ENCODE measurements around the gene LIPC. TPM values are rescaled to one million over a fixed set of nuclear protein-coding genes. Genes with fewer than 3 reads are reported as not detected.

Gene LIPC
- total and polyA plus RNA-seq, 2 donors (not counting 3 experiments of a cell fraction or from before 2014, with no cell fraction given), result not detected

DNA sequence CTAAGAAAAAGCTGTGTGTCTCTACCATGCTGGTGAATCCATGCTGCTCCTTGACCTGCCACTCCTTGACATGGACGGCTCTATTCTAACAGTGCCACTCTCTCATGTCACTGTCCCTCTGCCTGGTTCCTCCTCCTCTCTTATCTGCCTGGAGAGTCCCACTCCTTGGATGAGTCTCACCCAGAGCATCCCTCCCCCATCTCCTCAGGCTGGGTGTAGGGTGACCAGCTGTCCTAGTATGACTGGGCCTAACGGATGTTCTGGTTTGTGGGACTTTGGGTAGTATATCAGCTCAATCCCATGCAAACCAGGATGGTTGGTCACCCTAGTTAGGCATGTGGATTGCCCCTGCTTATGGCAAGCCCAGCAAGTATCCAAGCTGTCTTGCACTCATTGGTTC, 54.3 kb downstream of the LIPC start:
- no peaks in the 10 kb centered on the region for H3K79me2 ChIP-seq (ENCODE audit: control insufficient read depth, insufficient read depth, low read length)
- POLR2A ChIA-PET, result no interaction called here
- dilution Hi-C loops (cut with MboI; ENCODE audit: extremely low pct_ligation_motif_present, low sequenced_read_pairs), result no loop called here
- no peaks in the 10 kb centered on the region for H3K27me3 ChIP-seq (ENCODE audit: control insufficient read depth in 2 of 2, insufficient read depth in 2 of 2, low read length in 2 of 2)
- no peak overlapping the region for H3K4me2 ChIP-seq (ENCODE audit: insufficient read depth, low read length)
- no peaks in the 10 kb centered on the region for H4K20me1 ChIP-seq (replicated peaks; ENCODE audit: control insufficient read depth, extremely low read depth, insufficient read depth, low read length)
- H3K27ac ChIP-seq (ENCODE audit: insufficient read depth, low read depth, low read length), result no peak overlapping the region
- DNase-seq (ENCODE audit: low read depth, low spot score) (no peak), FAIRE-seq (no peak)
- no peaks in the 10 kb centered on the region for H3K4me1 ChIP-seq (ENCODE audit: control insufficient read depth, extremely low read depth, insufficient read depth, low read length)
- no peaks in the 10 kb centered on the region for H3K36me3 ChIP-seq (ENCODE audit: control insufficient read depth in 2 of 2, extremely low read depth in 1 of 2, insufficient read depth in 2 of 2, low read length in 2 of 2)
- no peaks in the 10 kb centered on the region for H3K9me3 ChIP-seq (replicated peaks; ENCODE audit: control insufficient read depth, insufficient read depth, low read length)
- CTCF ChIA-PET, result no interaction called here
- H3K4me3 ChIP-seq (replicated peaks in 1 of 3; ENCODE audit: insufficient read depth in 1 of 3, low read depth in 1 of 3, low read length in 3 of 3), result no peak overlapping the region
- no peak overlapping the region for H3K9ac ChIP-seq (replicated peaks; ENCODE audit: extremely low read depth, insufficient read depth, low read length)
- intact Hi-C loops (cut with micrococcal nuclease), result no loop called here
- BruUV-seq (replicated peaks), result no TSS peak
- no peaks in the 10 kb centered on the region for H3K9me1 ChIP-seq (replicated peaks; ENCODE audit: control insufficient read depth, extremely low read depth, insufficient read depth, low read length)
- H2AFZ ChIP-seq (ENCODE audit: low read depth, low read length), result no peak overlapping the region
- TF ChIP-seq GATA2 (IDR thresholded peaks at IDR 0.05; ENCODE audit: insufficient read depth, insufficient read length, low read depth, low read length), result no peak
- no peak for TF ChIP-seq MYC (IDR thresholded peaks at IDR 0.05; ENCODE audit: low read depth, low read length)
- no peak for TF ChIP-seq FOS (IDR thresholded peaks at IDR 0.05; ENCODE audit: borderline replicate concordance, insufficient read depth, low read length)

DNA sequence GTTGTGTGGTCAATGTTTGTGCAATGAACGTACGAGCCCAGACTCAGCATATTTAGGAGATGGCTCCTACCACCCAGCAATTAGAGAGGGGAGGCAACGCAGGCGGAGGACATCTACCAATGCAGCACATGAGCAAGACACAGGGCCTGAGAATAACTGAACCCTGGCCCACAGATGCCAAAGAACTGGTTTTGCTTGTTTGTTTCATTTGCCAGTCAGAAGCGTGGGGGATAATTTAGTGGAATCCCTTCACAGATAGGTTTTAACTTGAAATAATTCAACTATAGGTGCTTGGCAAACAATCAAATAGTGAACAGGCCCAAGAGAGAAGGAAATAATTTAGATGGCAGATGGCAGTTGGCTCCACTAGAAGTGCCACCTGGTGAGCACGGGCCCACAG, 54.8 kb downstream of the LIPC start:
- POLR2A ChIA-PET, result no interaction called here

More for the DNA sequence above, 54.8 kb downstream of the LIPC start:
- Histone ChIP-seq H2AFZ (ENCODE audit: low read depth, low read length) (no peak overlapping the region), H3K4me3 (replicated peaks in 1 of 3; ENCODE audit: insufficient read depth in 1 of 3, low read depth in 1 of 3, low read length in 3 of 3) (no peak overlapping the region), H3K79me2 (ENCODE audit: control insufficient read depth, insufficient read depth, low read length) (no peaks in the 10 kb centered on the region), H3K36me3 (ENCODE audit: control insufficient read depth in 2 of 2, extremely low read depth in 1 of 2, insufficient read depth in 2 of 2, low read length in 2 of 2) (no peaks in the 10 kb centered on the region), H3K4me1 (ENCODE audit: control insufficient read depth, extremely low read depth, insufficient read depth, low read length) (no peaks in the 10 kb centered on the region), H3K27me3 (ENCODE audit: control insufficient read depth in 2 of 2, insufficient read depth in 2 of 2, low read length in 2 of 2) (no peaks in the 10 kb centered on the region), H3K27ac (ENCODE audit: insufficient read depth, low read depth, low read length) (no peak overlapping the region), H3K4me2 (ENCODE audit: insufficient read depth, low read length) (no peak overlapping the region), H3K9me1 (replicated peaks; ENCODE audit: control insufficient read depth, extremely low read depth, insufficient read depth, low read length) (no peaks in the 10 kb centered on the region), H4K20me1 (replicated peaks; ENCODE audit: control insufficient read depth, extremely low read depth, insufficient read depth, low read length) (no peaks in the 10 kb centered on the region), H3K9ac (replicated peaks; ENCODE audit: extremely low read depth, insufficient read depth, low read length) (no peak overlapping the region), H3K9me3 (replicated peaks; ENCODE audit: control insufficient read depth, insufficient read depth, low read length) (no peaks in the 10 kb centered on the region)
- no TSS peak for BruUV-seq (replicated peaks)
- dilution Hi-C loops (cut with MboI; ENCODE audit: extremely low pct_ligation_motif_present, low sequenced_read_pairs) (no loop called here), intact Hi-C loops (cut with micrococcal nuclease) (no loop called here)
- TF ChIP-seq POLR2A (IDR thresholded peaks at IDR 0.05; ENCODE audit: low read depth, low read length), result no peak
- TF ChIP-seq, protein P1, sequence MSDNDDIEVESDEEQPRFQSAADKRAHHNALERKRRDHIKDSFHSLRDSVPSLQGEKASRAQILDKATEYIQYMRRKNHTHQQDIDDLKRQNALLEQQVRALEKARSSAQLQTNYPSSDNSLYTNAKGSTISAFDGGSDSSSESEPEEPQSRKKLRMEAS (IDR thresholded peaks at IDR 0.05; ENCODE audit: insufficient read depth, insufficient read length), result no peak
- no peak for TF ChIP-seq FOS (IDR thresholded peaks at IDR 0.05; ENCODE audit: borderline replicate concordance, insufficient read depth, low read length)
- no peak for TF ChIP-seq POLR2AphosphoS5 (IDR thresholded peaks at IDR 0.05; ENCODE audit: insufficient read depth, low read depth, low read length)
- TF ChIP-seq EZH2 (IDR thresholded peaks at IDR 0.05; ENCODE audit: borderline replicate concordance, low read depth, low read length, severe bottlenecking), result no peak
- TF ChIP-seq, protein P2, sequence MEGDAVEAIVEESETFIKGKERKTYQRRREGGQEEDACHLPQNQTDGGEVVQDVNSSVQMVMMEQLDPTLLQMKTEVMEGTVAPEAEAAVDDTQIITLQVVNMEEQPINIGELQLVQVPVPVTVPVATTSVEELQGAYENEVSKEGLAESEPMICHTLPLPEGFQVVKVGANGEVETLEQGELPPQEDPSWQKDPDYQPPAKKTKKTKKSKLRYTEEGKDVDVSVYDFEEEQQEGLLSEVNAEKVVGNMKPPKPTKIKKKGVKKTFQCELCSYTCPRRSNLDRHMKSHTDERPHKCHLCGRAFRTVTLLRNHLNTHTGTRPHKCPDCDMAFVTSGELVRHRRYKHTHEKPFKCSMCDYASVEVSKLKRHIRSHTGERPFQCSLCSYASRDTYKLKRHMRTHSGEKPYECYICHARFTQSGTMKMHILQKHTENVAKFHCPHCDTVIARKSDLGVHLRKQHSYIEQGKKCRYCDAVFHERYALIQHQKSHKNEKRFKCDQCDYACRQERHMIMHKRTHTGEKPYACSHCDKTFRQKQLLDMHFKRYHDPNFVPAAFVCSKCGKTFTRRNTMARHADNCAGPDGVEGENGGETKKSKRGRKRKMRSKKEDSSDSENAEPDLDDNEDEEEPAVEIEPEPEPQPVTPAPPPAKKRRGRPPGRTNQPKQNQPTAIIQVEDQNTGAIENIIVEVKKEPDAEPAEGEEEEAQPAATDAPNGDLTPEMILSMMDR (IDR thresholded peaks at IDR 0.05; ENCODE audit: extremely low read depth in 1 of 2, insufficient read depth in 1 of 2, low read depth in 1 of 2, low read length in 2 of 2), result no peak
- TF ChIP-seq JUN (IDR thresholded peaks at IDR 0.05; ENCODE audit: borderline replicate concordance, insufficient read depth, insufficient read length, low read depth), result no peak
- no peak for TF ChIP-seq GATA2 (IDR thresholded peaks at IDR 0.05; ENCODE audit: insufficient read depth, insufficient read length, low read depth, low read length)
- no peak for TF ChIP-seq MYC (IDR thresholded peaks at IDR 0.05; ENCODE audit: low read depth, low read length)
- FAIRE-seq (no peak), DNase-seq (ENCODE audit: low read depth, low spot score) (no peak)
- CTCF ChIA-PET, result interaction anchor here (1.0 to 1.5 kb wide), 2 partner anchors 10 kb away, joined by 3 to 5 read pairs; no protein-coding TSS in a partner anchor

Data from endothelial cell of umbilical vein (primary cell).